HG03139 (cell line): ENCODE data around the gene ATP2B1.

Experiments
- ATAC-seq: cut with Tn5 transposase; IDR thresholded peaks from one replicate; pipeline ENCODE4 v1.9.1; 2021; ENCODE audit not compliant: unreplicated experiment

Gene ATP2B1

DNA sequence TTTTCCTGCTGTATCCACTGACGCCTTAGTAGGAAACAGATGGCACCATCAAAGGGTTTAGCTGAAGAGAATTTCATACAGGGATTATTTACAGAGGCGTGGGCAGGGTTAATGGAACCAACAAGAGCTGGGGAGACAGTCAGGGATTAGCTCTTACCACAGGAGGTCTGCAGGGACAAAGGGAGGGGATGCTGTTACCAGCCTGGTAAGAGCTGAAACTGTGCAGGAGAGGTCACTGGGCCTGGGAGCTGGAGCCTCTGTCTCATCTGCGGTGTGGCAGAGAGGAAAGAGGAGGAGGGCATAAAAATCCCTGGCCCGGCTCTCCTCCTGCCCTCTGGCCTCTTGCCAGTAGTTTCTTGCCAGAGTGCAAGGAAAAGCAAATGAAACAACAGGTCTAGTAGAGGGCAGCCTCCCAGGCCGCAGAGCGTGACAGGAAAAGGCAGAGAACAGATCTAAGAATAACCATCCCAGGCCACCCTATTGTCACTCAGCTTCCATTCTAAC, 163.9 kb downstream of the ATP2B1 start:
- no peak for ATAC-seq

GRCh38 chr12:89544022-89544421, 164.6 kb downstream of the ATP2B1 start:
- no peak for ATAC-seq

- peak; percentile 74 for ATAC-seq
Observed at GRCh38 chr12:89542912-89543592, 165.6 kb downstream of the ATP2B1 start.

- no peak for ATAC-seq
Observed at GRCh38 chr12:89542236-89542635, 166.4 kb downstream of the ATP2B1 start.

DNA sequence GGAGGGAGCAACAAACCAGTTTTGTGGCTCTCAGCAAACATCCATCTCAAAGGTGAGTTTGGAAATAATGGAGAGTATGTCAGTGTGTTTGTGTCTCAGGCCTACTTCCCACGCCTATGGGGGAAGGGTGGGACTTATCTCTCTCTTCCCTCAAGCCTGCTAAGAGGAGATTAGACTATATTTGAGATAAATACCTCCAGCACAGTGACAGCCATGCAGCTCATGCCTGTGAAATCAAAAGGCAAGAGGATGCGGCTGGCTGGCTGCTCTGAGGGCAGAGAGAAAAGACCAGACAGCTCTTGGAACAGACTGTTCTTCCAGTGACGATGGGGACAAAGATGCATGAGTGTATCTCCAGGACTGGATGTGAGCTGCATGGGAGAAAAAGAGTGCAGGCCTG, 168.1 kb downstream of the ATP2B1 start:
- no peak for ATAC-seq

GRCh38 chr12:89539426-89540223, 169.0 kb downstream of the ATP2B1 start:
- no peak for ATAC-seq

- no peak for ATAC-seq
Observed at GRCh38 chr12:89538897-89539296, 169.7 kb downstream of the ATP2B1 start.
